SKM-1 treated with dmso at 0.1 percent for 144 hours (cell line): ENCODE measurements around the gene ZBTB25.
"Not testable (repeated sequence)": the region's sequence is repeated elsewhere in the genome, so short reads cannot be mapped to it uniquely, and the experiment has no call there.

ENCODE experiments used
- DNase-seq: peaks from one replicate; lab custom pipeline; 2025; ENCODE audit not compliant: unreplicated experiment; lab: John Stamatoyannopoulos, UW

ZBTB25 gene

DNA sequence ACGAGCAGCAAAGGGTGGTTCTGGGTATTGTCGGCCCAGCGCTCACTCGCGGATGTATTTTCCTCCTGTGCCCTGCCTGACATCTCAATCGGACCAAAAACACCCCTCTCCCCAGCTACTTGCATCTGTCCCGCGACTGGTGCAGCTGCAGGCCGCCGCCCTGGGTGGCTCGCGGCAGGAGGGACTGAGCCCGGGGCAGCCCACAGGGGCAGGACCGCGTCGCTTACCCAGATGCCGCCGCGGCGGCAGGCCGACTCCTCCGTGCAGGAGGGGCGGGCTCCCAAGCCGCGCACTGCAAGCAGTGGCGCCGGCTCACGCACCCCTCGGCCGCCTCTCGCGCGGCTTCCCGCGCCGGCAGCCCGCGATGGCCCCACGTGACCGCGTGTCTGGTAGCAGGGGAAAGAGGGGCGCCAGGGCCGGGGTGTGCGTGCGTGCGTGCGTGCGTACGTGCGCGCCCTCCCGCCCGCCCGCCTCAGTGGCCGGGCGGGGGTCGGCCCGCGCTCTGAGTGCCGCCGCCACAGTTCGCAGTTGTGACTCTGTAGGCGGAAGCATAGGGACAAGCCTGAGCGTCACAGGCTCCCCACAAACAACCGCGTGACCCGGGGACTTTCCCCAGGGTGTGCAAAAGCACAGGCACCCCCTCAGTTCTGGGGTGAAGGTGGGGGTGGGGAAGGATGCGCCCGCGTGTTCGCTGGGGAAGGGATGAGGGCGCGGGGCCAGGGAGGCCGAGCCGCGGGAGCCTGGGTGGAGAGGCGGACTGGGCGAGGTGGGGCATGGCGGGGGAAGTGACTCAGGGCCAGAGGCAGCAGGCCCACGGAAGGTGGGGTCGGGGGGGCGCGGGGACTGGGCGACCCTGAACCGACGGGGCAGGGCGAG is at the start of gene ZBTB25:
ZBTB25 (minus strand) TSS at position 405 of the 876 bp plus-strand sequence. CDS start 13,305 bp downstream, outside the sequence.
- DNase-seq: peak; percentile 66

- DNase-seq: no peak
Measured at GRCh38 chr14:64550621-64551333, 47.1 kb upstream of the ZBTB25 start.

DNA sequence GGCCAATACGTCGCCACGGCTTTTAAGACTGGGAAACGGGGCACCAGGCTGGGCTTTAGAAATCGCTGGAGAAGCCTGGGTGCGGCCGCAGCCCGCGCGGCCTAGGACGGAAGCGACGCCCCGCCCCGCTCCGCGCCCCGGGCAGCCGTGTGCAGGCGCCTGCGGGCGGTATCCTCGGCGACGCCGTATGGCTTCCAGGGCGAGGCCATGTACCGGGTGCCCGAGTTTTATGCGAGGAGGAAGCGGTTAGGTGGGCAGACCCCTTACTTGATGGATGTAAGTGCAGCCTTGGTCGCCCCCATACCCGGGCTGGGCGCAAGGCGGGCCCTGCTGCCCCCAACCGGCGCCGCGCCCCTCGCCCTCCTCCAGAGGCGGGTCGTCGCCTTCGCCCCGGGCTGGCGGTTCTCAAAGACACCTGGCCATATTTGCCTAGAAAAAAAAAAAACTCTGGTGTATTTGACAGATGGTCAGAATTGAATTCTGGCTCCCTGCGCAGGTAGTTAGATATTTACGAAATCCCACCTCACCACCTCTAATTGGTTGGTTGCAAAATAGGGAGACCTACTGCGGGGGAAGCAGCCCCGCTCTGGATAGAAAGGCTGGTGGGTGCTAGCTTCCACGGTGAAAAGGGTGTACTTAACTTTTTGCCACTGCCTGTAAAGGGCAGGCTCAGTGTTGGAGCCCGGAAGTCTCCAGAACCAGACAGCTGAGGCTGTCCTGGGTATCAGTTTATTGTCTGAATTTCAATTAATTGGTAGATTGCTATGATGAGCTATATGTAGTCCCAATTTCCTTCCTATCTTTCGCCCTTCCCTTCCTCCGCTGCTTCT is 46.4 kb upstream of the ZBTB25 start, which contains the start of gene PPP1R36:
PPP1R36 (plus strand) TSS at position 171 of the 830 bp plus-strand sequence; CDS start at position 208, 37 bp downstream.
- DNase-seq: no peak

DNA sequence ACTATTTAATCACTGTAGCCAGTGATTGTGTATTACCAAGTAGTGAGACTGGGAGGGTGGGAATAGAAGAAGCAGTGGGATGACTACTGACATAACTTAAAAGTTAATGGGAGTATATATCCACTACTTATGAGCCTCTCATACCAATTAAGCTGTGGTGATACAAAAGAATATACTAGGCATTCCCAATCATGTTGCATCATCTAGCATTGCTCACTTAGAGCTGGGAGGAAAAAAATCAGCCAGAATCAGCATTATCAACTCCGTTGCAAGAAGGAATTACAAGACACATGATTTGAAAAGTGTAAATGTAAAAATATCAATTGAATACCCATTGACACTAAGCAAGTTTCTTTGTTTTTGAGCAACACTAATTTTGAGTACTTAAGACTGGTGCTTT is 45.4 kb upstream of the ZBTB25 start:
- no peak for DNase-seq

- no peak for DNase-seq
Measured at GRCh38 chr14:64544607-64545312, 41.1 kb upstream of the ZBTB25 start.

DNA sequence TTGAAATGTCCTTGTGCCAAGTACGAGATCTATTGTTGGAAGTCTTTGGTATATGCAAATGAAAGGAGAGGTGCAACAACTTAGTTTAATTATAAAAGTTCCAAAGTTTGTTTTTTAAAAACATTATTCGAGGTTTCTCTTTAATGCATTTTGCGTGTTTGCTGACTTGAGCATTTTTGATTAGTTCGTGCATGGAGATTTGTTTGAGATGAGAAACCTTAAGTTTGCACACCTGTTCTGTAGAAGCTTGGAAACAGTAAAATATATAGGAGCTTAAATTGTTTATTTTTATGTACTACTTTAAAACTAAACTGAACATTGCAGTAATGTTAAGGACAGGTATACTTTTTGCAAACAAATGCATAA is 39.2 kb upstream of the ZBTB25 start:
- DNase-seq: no peak

GRCh38 chr14:64541972-64542835 is 38.6 kb upstream of the ZBTB25 start:
- no peak for DNase-seq

- DNase-seq: no peak
Measured at GRCh38 chr14:64541261-64541971, 37.8 kb upstream of the ZBTB25 start.

DNA sequence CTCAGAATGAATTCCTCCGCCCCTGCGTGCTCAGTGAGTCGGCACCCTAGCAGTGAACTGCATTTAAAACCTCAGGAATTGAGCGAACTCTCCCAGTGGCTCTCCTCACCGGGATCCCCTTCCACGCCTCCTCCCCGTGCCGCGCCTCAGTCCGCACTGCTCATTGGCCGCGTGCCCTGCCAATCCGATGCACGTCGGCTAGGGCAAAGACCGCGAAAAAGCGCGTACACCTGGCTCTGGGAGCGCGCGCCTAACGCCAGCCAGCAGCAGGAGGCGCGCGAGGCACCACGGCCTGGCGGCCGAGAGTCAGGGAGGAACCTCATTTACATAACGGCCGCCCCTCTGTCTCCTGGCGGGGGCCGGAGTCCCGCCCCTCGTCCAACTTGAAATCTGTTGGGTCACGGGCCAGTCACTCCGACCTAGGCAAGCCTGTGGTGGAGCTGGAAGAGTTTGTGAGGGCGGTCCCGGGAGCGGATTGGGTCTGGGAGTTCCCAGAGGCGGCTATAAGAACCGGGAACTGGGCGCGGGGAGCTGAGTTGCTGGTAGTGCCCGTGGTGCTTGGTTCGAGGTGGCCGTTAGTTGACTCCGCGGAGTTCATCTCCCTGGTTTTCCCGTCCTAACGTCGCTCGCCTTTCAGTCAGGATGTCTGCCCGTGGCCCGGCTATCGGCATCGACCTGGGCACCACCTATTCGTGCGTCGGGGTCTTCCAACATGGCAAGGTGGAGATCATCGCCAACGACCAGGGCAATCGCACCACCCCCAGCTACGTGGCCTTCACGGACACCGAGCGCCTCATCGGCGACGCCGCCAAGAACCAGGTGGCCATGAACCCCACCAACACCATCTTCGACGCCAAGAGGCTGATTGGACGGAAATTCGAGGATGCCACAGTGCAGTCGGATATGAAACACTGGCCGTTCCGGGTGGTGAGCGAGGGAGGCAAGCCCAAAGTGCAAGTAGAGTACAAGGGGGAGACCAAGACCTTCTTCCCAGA is 36.9 kb upstream of the ZBTB25 start, which contains the start of gene HSPA2:
HSPA2 (plus strand) TSS at position 534 of the 995 bp plus-strand sequence; CDS start at position 643, 109 bp downstream.
- DNase-seq: peak; percentile 73

- peak; percentile 12 for DNase-seq
Measured at GRCh38 chr14:64536488-64537245, 33.0 kb upstream of the ZBTB25 start.

DNA sequence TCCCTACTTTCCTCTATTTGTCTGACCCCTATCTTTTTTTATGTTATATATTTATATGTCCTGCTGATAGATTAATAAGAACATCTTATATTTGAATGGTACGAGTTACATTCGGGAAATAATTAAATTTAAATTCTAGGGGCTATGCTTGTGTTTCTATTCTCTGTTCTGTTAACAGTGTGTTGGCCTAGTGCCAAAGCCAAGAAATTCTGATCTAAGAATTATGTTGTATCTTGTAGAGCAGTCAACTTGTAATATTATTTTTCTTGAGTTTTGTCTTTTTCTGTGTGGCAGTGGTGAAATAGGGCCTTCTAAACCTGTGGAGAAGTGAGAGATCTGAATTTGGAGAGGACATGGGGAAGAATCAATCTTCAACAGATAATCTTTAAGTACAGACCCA is 27.9 kb upstream of the ZBTB25 start:
- DNase-seq: no peak

- no peak for DNase-seq
Measured at GRCh38 chr14:64525354-64525753, 21.7 kb upstream of the ZBTB25 start.

DNA sequence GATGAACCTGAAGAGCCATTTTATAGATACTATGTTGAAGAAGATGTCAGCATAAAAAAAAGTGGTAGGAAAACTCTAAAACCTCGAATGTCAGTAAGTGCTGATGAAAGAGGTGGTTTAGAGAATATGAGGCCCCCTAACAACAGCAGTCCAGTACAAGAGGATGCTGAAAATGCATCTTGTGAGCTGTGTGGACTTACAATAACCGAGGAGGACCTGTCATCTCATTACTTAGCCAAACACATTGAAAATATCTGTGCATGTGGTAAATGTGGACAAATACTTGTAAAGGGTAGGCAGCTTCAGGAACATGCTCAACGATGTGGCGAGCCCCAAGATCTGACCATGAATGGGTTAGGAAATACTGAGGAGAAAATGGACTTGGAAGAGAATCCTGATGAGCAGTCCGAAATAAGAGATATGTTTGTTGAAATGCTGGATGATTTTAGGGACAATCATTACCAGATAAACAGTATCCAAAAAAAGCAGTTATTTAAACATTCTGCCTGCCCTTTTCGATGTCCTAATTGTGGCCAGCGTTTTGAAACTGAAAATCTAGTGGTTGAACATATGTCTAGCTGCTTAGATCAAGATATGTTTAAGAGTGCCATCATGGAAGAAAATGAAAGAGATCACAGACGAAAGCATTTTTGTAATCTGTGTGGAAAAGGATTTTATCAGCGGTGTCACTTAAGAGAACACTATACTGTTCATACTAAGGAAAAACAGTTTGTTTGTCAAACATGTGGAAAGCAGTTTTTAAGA is 19.1 kb upstream of the ZBTB25 start:
- no peak for DNase-seq

DNA sequence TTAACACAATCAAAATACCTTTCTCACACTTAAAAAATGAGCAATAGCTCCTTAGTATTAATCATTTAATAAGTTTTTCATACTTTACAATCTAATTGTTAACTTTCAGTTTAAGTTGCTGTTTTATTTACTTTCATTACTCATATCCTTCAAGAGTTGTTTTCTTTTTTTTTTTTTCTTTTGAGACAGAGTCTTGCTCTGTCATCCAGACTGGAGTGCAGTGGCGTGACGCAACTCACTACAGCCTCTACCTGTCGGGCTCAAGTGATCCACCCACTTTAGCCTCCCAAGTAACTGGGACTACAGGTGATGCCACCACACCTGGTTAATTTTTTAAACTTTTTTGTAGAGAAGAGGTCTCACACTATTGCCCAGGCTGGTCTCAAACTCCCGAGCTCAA is 17.1 kb upstream of the ZBTB25 start:
- DNase-seq: no peak

- no peak for DNase-seq
Measured at GRCh38 chr14:64518229-64518628, 14.6 kb upstream of the ZBTB25 start.

DNA sequence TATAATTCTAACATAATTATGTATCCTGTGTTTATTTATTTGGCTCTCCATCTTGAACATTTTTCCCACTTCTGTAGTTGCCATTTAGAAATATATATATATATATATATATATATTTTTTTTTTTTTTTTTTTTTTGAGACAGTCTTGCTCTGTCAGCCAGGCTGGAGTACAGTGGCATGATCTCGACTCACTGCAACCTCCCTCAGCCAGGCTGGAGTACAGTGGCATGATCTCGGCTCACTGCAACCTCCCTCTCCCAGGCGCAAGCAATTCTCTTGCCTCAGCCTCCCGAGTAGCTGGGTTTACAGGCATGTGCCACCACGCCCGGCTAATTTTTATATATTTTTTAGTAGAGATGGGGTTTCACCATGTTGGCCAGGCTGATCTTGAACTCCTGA is 14.0 kb upstream of the ZBTB25 start:
- DNase-seq: not testable (repeated sequence)
